Testis (tissue), 2 donors: Measurements from ENCODE around the gene NAIP.
"Not testable (repeated sequence)": the region's sequence is repeated elsewhere in the genome, so short reads cannot be mapped to it uniquely, and the experiment has no call there.

Source experiments
- POLR2A ChIP-seq: fragments of 450-650 bp; IDR thresholded peaks from one replicate; pipeline ENCODE4 v1.6.1; 2017; ENCODE audit warnings: antibody characterized with exemption, mild to moderate bottlenecking, moderate library complexity
- TF ChIP-seq, protein P1 (sequence below), 3 experiments: fragments of 450-650 bp in 2 of 3; fragments of 200-600 bp in 1 of 3; sonication (generic) in 1 of 3; IDR thresholded peaks; one replicate each; pipeline ENCODE4 v1.5.1; 2016 to 2019; ENCODE audit warnings: antibody characterized with exemption in 3 of 3, mild to moderate bottlenecking in 2 of 3, moderate library complexity in 1 of 3

DNA sequence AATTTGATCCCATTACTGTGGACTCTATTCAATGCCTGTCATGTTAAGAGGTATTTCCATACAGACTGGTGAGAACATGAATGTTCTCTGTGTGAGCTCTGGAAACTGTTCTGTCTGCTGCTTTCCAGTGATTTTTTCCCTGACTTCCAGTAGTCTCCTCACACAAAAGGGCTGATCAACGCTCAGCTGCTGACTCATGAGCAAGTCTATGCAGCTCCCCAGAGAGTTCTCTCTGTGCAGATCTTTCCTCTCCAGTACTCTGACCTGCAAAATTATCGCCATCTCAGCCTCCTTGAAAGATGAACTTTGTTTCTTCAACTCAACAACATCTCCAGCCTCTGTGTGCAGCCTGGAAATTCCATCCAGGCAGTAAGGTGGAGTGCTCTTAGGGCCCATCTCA is 19.0 kb upstream of the NAIP start:
- TF ChIP-seq, protein P1, sequence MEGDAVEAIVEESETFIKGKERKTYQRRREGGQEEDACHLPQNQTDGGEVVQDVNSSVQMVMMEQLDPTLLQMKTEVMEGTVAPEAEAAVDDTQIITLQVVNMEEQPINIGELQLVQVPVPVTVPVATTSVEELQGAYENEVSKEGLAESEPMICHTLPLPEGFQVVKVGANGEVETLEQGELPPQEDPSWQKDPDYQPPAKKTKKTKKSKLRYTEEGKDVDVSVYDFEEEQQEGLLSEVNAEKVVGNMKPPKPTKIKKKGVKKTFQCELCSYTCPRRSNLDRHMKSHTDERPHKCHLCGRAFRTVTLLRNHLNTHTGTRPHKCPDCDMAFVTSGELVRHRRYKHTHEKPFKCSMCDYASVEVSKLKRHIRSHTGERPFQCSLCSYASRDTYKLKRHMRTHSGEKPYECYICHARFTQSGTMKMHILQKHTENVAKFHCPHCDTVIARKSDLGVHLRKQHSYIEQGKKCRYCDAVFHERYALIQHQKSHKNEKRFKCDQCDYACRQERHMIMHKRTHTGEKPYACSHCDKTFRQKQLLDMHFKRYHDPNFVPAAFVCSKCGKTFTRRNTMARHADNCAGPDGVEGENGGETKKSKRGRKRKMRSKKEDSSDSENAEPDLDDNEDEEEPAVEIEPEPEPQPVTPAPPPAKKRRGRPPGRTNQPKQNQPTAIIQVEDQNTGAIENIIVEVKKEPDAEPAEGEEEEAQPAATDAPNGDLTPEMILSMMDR (IDR thresholded peaks at IDR 0.05): not testable (repeated sequence)
- not testable (repeated sequence) for TF ChIP-seq POLR2A
